Vagina (tissue), 2 donors: Measurements from ENCODE around the gene GPR149. TPM values are rescaled to one million over a fixed set of nuclear protein-coding genes. Genes with fewer than 3 reads are reported as not detected.

Source experiments
- DNase-seq, 2 donors: peaks; one replicate each; pipeline ENCODE4 v3.0.0-alpha.2; 2017; ENCODE audit errors: extremely low spot score in 2 of 2
- H3K27ac ChIP-seq: fragments of 200-600 bp; sonication (generic); one replicate; pipeline ENCODE4 v1.5.1; 2019
- H3K27me3 ChIP-seq: fragments of 200-600 bp; sonication (generic); one replicate; pipeline ENCODE4 v1.5.1; 2019
- H3K36me3 ChIP-seq, 2 donors: fragments of 200-600 bp; sonication (generic); one replicate each; pipeline ENCODE4 v1.5.1; 2017 to 2019
- H3K4me1 ChIP-seq: fragments of 200-600 bp; sonication (generic); one replicate; pipeline ENCODE4 v1.5.1; 2019
- H3K4me3 ChIP-seq, 2 donors: fragments of 200-600 bp; sonication (generic); 1 replicate in 1 of 2; 2 replicates in 1 of 2; pipeline ENCODE4 v1.5.1; 2016 to 2019
- H3K9me3 ChIP-seq: fragments of 200-600 bp; sonication (generic); one replicate; pipeline ENCODE4 v1.5.1; 2019
- CTCF ChIP-seq, 3 experiments: fragments of 450-650 bp in 2 of 3; fragments of 200-600 bp in 1 of 3; sonication (generic) in 1 of 3; IDR thresholded peaks; one replicate each; pipeline ENCODE4 v1.5.1; 2017 to 2019; ENCODE audit warnings: antibody characterized with exemption in 3 of 3, mild to moderate bottlenecking in 2 of 3, moderate library complexity in 2 of 3
- POLR2A ChIP-seq, 2 donors: fragments of 450-650 bp; IDR thresholded peaks; one replicate each; pipeline ENCODE4 v1.6.1; 2017; ENCODE audit warnings: antibody characterized with exemption in 2 of 2, mild to moderate bottlenecking in 2 of 2, moderate library complexity in 2 of 2
- POLR2AphosphoS5 ChIP-seq, 2 donors: sonication (generic); formaldehyde crosslinking; IDR thresholded peaks; one replicate each; pipeline ENCODE4 v1.9.0; 2017; ENCODE audit warnings: antibody characterized with exemption in 2 of 2, mild to moderate bottlenecking in 2 of 2, low read depth in 1 of 2; ENCODE audit not compliant: insufficient read depth in 1 of 2
- intact Hi-C: fragments of 100-400 bp; cut with DNase I; formaldehyde crosslinking; loops from one replicate; pipeline ENCODE4 v1.15.1; 2023
- total RNA-seq: library from RNA; depleted of rRNA; stranded (reverse); fragments of >200 nt; gene quantifications from one replicate; pipeline ENCODE4 v1.2.3, GENCODE V29; 2016

GPR149 gene
- total RNA-seq, 1 donor from 2014 or later = not detected

- no peak overlapping the region for H3K4me3 ChIP-seq
- H3K36me3 ChIP-seq = no peaks in the 10 kb centered on the region
- DNase-seq = no peak
- no peak for TF ChIP-seq POLR2A (IDR thresholded peaks at IDR 0.05)
- TF ChIP-seq POLR2AphosphoS5 (IDR thresholded peaks at IDR 0.05; ENCODE audit: insufficient read depth in 1 of 2, low read depth in 1 of 2) = no peak
- TF ChIP-seq CTCF (IDR thresholded peaks at IDR 0.05) = no peak
- H3K4me1 ChIP-seq = no peaks in the 10 kb centered on the region
- no peak overlapping the region for H3K27ac ChIP-seq
- no peaks in the 10 kb centered on the region for H3K9me3 ChIP-seq
- intact Hi-C loops = no loop called here
- H3K27me3 ChIP-seq = no peaks in the 10 kb centered on the region
These were observed 7.3 kb downstream of the GPR149 start for GRCh38 chr3:154422694-154423093.

GRCh38 chr3:154421083-154421482 lies 8.9 kb downstream of the GPR149 start:
- H3K27ac ChIP-seq = no peak overlapping the region
- H3K4me1 ChIP-seq = no peaks in the 10 kb centered on the region
- no peaks in the 10 kb centered on the region for H3K9me3 ChIP-seq
- no peaks in the 10 kb centered on the region for H3K27me3 ChIP-seq
- intact Hi-C loops = no loop called here
- no peaks in the 10 kb centered on the region for H3K36me3 ChIP-seq
- no peak overlapping the region for H3K4me3 ChIP-seq
- DNase-seq = no peak
- TF ChIP-seq CTCF (IDR thresholded peaks at IDR 0.05) (no peak), POLR2AphosphoS5 (IDR thresholded peaks at IDR 0.05; ENCODE audit: insufficient read depth in 1 of 2, low read depth in 1 of 2) (no peak), POLR2A (IDR thresholded peaks at IDR 0.05) (no peak)

- no peak overlapping the region for H3K27ac ChIP-seq
- H3K36me3 ChIP-seq = no peaks in the 10 kb centered on the region
- no peaks in the 10 kb centered on the region for H3K27me3 ChIP-seq
- no peak for DNase-seq
- H3K4me3 ChIP-seq = no peak overlapping the region
- H3K4me1 ChIP-seq = no peaks in the 10 kb centered on the region
- intact Hi-C loops = no loop called here
- TF ChIP-seq POLR2A (IDR thresholded peaks at IDR 0.05) (no peak), CTCF (IDR thresholded peaks at IDR 0.05) (no peak), POLR2AphosphoS5 (IDR thresholded peaks at IDR 0.05; ENCODE audit: insufficient read depth in 1 of 2, low read depth in 1 of 2) (no peak)
- H3K9me3 ChIP-seq = no peaks in the 10 kb centered on the region
These were observed 31.7 kb downstream of the GPR149 start for GRCh38 chr3:154398084-154398967.

GRCh38 chr3:154389861-154390260 lies 40.1 kb downstream of the GPR149 start:
- intact Hi-C loops = no loop called here
- H3K4me1 ChIP-seq = no peaks in the 10 kb centered on the region
- no peak overlapping the region for H3K4me3 ChIP-seq
- H3K36me3 ChIP-seq = no peaks in the 10 kb centered on the region
- no peaks in the 10 kb centered on the region for H3K27me3 ChIP-seq
- no peak for TF ChIP-seq CTCF (IDR thresholded peaks at IDR 0.05)
- no peak for TF ChIP-seq POLR2A (IDR thresholded peaks at IDR 0.05)
- TF ChIP-seq POLR2AphosphoS5 (IDR thresholded peaks at IDR 0.05; ENCODE audit: insufficient read depth in 1 of 2, low read depth in 1 of 2) = no peak
- no peak for DNase-seq
- no peaks in the 10 kb centered on the region for H3K9me3 ChIP-seq
- H3K27ac ChIP-seq = no peak overlapping the region

- DNase-seq = no peak
- Histone ChIP-seq H3K4me3 (no peak overlapping the region), H3K27me3 (no peaks in the 10 kb centered on the region), H3K27ac (no peak overlapping the region), H3K9me3 (no peaks in the 10 kb centered on the region), H3K36me3 (no peaks in the 10 kb centered on the region), H3K4me1 (no peaks in the 10 kb centered on the region)
- TF ChIP-seq POLR2A (IDR thresholded peaks at IDR 0.05) (no peak), CTCF (IDR thresholded peaks at IDR 0.05) (no peak), POLR2AphosphoS5 (IDR thresholded peaks at IDR 0.05; ENCODE audit: insufficient read depth in 1 of 2, low read depth in 1 of 2) (no peak)
- intact Hi-C loops = no loop called here
These were observed 45.5 kb downstream of the GPR149 start for GRCh38 chr3:154384479-154384878.
